Activated gamma-delta T cell treated with anti-CD3 and anti-CD28 coated beads, Interleukin-2, amount 50 U/mL, for 16 hours (primary cell): Measurements from ENCODE around the gene SOCS7.

ENCODE experiments used
- DNase-seq: peaks from one replicate; pipeline ENCODE4 v3.0.0-alpha.2; 2020; ENCODE audit warnings: low read depth

SOCS7 gene

DNA sequence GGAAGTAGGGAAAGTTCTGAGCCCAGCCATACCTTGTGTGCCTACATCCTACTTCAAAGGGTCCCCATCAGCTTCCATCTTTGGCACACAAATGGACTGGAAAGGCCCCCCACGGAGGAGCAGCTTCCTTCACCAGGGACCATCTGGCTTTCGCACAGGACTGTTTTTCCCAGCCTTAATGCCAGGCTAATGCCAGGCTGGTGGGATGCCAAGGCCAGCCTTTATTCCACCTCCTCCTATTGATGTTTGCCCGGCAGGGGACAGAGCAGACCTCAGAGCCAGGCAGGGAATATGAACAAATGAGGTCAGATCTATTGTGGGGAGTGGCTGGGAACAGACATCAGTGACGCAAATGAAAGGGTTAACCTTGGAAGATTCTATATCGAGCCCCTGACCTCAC lies 13.6 kb upstream of the SOCS7 start:
- DNase-seq: no peak

DNA sequence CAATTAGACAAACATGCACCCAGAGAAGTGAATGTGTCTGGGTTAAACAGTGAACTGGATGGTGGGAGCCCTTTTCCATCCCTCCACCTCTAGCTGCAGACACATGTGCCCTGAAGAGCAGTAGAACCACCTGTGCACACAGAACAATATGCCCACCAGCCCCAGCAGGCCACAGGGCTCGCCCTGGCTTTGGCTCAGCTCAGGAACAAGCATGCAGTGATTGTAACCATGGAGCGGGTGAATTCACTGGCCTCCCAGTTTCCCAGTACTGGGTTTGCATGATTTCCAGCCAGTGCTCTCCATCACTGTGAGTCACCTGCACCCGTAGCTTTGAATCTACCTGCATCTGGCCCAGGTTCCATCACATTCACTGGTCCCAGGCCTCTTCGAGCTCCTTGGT lies 13.1 kb upstream of the SOCS7 start:
- no peak for DNase-seq

DNA sequence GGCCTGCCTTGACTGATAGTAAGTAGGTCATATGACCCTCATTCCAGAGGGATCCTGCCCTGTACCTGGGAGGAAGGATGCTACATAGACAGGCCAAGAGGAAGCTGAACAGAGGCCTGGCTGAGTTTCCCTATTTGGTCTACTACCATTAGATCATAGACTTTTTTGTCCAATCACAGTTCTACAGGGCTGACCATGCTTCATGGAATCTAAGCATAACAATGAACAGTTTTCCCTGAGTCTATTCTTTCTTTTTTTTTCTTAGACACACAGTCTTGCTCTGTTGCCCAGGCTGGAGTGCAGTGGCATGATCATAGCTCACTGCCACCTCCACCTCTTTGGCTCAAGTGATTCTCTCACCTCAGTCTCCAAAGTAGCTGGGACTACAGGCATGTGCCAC lies 11.8 kb upstream of the SOCS7 start:
- no peak for DNase-seq

- DNase-seq: no peak
Measured at GRCh38 chr17:38341035-38341721, 10.5 kb upstream of the SOCS7 start.

DNA sequence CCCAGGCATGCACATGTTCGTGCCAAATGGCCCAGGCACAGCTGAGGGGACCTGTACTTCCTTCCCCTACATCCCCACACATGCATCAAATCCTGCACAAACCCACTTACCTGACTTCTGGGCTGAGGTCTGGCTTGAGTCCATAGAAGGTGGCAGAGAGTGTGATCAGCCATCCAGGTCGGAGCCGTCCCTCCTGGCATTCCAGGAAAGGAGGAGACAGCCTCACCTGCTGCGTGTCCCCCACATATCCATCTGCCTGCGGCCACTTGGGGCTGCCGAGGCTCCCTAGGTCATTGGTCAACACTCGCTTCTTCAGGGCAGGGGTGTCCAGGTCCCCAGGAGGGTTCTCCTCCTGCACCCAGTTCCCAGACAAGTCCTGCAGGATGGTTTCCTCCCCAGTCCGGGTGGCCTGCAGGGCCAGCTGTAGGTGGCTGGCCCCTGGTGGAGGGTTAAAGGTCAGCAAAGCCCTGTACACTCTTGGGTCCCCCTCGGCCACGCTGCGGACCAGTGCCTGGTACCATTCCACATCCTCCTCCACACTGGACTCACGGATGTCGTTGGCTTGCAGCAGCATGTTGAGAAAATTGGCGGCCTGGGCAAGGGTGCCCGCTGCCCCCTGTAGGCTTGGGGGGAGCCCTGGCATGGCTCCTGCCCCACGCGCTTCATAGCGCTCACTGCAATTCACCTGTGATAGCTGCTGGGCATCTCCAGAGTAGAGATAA lies 8.6 kb upstream of the SOCS7 start:
- DNase-seq: no peak

DNA sequence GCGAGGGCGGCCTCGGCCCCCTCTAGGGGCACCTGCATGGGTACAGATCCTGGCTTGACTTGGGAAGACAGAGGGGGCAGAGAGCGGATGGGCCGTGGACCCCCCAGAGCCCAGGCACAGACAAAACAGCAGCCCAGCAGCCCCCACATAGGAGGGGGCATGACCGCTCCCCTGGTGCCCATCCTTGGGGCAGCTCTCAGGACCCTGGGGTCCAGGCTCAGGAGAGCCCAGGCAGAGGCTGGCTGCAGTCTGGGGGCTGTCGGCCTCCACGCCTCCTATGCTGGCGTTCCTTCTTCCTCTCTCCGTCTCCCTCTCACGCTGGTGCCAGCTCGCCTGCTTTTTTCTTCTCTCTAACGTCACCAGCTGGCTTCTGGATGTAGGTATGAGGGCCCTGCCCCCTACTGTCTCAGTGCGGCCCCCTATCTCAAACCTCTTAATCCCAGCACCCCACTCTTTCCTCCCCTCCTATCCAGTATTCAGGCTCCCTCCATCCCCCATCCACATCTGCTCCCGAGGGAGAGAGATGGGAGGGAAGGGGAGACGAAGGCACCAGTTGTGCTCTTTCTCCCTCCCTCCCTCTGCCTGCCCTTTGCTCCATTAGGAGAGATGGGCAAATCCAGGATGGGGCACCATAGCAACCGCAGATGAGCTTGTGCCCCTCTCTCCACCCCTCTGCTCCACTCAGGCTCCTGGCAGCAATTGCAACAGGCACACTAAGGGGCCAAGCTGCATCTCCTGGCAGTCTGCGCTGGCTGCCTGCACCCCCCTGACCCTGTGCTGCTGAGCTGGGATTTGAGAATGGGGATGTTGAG lies 7.8 kb upstream of the SOCS7 start, which contains the start of gene GPR179:
GPR179 (minus strand) TSS at position 349 of the 812 bp plus-strand sequence; CDS start at position 182, 167 bp downstream.
- DNase-seq: no peak

DNA sequence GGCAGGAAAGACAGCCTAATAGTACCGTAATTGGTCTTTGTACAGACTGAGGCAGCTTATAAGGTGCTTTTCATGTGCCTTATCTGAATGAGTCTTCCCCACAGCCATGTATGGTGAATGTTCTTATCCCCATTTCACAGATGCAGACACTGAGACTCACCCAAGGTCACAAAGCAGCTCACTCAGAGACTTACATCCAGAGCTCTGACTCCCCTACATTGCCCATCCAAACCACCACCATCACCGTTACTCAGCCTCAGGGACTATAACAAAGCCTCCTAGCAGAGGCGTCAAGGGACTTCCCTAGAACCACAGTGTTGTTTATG lies 7.3 kb upstream of the SOCS7 start:
- DNase-seq: no peak

DNA sequence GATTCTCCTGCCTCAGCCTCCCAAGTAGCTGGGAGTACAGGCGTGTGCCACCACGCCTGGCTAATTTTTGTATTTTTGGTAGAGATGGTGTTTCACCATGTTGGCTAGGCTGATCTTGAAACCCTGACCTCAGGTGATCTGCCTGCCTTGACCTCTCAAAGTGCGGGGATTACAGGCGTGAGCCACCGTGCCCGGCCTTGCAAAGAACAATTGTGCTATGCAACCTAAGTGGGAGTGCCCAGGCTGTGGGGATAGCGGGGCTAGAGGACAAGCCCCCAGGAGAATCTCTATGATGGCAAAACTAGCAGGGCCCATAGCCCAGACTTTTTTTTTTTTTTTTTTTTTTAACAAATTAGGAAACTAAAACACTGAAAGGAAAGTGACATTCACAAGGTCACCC lies 5.9 kb upstream of the SOCS7 start:
- no peak for DNase-seq

DNA sequence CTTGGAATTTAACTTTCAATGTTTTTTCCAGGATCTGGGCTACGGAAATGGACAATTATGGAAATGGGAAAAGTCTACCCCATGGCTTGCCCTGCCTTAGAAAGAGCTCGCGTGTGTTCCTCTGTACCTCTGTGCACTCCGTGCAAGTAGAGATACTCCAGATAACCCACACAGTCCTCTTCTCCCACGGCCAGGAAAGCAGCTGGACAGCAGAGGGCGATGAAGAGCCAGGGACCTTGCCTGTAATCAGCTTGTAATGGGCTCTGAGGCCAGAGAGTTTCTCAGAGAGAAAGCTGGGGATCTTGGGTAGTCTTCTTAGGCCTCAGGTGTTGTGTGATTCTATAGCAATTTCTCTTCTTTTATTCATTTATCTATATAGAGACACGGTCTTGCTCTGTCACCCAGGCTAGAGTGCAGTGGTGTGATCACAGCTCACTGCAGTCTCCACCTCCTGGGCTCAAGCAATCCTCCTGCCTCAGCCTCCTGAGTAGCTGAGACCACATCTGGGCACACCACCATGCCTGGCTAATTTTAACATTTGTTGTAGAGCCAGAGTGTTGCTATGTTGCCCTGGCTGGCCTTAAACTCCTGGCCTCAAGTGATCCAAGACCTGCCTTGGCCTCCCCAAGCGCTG lies 2.4 kb upstream of the SOCS7 start:
- DNase-seq: peak; percentile 76

DNA sequence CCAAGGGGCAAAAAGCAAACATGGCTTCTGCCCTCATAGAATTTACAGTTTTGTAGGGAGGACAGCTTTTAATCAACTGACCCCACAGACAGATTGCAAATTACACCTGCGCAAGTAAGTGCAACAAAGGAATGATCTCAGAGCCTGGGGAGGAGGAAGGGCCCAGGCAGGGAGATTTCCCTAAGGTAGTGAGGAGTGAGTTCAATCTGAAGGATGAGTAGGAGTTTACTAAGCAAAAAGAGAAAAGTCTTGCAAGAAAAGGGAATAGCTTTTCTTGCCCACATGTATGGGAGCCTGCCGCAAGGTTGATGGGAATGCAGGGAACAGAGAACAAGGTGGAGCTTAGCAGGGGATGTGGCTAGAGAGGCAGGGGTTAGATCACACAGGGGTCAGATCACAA lies 1.6 kb upstream of the SOCS7 start:
- DNase-seq: no peak

DNA sequence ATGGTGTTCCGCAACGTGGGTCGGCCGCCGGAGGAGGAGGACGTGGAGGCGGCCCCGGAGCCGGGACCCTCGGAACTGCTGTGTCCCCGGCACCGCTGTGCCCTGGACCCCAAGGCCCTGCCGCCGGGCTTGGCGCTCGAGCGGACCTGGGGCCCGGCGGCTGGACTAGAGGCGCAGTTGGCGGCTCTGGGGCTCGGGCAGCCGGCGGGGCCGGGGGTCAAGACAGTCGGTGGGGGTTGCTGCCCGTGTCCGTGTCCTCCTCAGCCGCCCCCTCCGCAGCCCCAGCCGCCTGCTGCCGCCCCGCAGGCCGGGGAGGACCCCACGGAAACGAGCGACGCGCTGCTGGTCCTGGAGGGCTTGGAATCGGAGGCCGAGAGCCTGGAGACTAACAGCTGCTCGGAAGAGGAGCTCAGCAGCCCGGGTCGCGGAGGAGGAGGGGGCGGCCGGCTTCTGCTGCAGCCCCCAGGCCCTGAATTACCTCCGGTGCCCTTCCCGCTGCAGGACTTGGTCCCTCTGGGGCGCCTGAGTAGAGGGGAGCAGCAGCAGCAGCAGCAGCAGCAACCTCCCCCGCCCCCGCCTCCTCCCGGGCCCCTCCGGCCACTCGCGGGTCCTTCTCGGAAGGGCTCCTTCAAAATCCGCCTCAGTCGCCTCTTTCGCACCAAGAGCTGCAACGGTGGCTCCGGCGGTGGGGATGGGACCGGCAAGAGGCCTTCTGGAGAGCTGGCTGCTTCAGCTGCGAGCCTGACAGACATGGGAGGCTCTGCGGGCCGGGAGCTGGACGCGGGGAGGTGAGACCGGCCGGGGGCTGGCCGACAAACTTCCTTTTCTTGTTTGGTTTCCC lies 821 bp downstream of the SOCS7 start:
- no peak for DNase-seq

DNA sequence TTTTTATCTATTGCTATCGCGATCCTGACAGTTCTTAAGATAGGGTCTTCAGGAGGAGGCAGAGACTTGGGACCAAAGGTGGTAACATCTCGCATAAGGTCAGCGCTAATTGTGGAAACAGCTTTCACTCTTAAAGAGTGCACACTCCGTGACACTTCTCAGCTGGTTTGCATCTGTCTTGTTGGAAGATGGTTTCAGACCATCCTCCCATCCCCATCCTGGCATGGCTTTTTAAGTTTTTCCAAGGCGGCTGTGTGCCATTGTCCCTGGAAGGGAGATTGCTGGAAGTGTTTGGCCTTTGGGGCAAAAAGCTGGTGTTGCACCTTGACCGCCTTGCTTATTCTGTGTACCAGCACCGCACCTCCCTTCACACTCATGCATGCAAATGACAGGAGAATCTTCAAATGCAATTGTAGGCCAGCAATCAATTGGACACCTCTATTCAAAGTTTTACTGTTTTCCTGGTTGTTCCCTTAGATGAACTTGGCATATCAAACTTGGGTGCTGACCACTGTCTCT lies 1.5 kb downstream of the SOCS7 start:
- DNase-seq: no peak

DNA sequence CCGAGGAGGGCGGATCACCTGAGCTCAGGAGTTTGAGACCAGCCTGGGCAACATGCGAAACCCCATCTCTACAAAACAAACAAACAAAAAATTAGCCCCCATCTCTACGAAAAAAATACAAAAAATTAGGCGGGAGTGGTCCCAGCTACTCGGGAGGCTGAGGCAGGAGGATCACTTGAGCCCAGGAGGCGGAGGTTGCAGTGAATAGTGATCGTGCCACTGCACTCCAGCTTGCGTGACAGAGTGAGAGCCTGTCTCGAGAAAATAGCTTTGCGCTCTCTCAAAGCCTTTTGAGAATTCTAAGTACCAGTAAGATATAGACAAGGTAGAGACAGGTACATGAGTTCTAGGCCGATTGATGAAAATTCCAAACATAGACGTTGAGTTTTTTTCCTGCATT lies 2.0 kb downstream of the SOCS7 start:
- DNase-seq: no peak

DNA sequence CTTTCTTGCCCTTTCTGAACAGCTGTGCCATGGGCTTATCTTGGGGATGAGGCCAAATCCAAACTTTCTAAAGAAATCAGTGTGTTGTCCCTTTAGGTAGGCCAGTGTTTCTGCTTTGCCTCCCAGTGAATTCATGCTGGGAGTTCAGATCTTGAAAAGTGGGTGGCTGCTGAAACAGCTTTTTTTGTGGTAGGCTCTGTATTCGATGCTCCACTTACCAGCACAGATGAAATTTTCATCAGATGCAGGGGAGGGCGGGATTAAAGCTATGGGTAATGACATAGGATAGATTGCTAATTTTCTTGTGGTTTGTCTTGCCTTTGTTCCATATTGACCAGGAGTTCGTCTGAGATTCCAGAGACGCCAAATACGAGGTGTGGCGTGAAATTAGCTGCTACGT lies 2.8 kb downstream of the SOCS7 start:
- no peak for DNase-seq

DNA sequence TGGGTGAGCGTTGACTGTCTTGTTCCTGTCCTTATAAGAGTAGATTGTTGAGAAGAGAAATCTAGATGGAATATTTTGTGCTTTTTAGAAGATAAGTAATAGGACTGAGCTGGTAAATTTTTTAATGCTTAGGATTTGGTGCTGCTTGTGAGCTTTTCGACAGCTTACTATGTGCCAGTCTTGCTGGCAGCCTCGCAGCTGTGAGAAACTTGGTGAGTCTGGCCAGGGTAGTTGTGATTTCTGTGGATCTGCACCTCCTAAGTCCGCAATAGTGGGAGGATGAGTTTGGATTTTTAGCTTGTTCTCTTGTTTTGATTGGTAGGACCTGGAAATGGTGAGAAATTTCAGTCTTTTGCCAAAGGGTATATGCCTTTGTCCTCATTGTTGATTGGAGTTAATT lies 3.6 kb downstream of the SOCS7 start:
- no peak for DNase-seq

DNA sequence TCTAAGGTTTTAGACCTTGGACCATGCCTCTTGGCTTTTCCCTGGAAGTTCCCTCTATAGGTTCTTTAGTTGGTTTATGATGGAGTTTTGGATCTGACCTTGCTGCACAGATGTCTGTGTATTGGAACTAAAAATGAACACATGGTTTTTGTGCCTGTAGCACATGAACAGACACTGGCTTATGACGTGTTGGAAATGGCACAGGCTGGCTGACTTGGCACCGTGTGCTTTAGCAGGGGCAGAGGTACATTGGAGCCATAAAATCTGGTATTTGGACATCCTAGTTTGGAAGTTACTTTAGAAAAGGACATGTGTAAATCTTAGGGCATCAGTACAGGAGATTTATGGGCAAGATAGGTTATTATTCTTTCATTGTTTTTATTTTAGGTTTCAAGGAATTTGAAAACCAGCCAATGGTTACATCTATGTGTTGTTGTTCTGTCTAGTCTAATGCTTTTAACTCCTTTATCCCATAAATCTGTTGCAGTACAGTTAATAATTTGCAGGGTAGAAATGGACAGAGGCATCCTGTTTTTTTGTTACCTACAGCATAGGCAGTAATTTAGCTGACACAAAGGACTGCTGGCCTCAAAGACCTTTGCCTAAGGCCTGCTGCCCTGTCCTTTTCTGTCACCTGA lies 6.0 kb downstream of the SOCS7 start:
- DNase-seq: no peak

DNA sequence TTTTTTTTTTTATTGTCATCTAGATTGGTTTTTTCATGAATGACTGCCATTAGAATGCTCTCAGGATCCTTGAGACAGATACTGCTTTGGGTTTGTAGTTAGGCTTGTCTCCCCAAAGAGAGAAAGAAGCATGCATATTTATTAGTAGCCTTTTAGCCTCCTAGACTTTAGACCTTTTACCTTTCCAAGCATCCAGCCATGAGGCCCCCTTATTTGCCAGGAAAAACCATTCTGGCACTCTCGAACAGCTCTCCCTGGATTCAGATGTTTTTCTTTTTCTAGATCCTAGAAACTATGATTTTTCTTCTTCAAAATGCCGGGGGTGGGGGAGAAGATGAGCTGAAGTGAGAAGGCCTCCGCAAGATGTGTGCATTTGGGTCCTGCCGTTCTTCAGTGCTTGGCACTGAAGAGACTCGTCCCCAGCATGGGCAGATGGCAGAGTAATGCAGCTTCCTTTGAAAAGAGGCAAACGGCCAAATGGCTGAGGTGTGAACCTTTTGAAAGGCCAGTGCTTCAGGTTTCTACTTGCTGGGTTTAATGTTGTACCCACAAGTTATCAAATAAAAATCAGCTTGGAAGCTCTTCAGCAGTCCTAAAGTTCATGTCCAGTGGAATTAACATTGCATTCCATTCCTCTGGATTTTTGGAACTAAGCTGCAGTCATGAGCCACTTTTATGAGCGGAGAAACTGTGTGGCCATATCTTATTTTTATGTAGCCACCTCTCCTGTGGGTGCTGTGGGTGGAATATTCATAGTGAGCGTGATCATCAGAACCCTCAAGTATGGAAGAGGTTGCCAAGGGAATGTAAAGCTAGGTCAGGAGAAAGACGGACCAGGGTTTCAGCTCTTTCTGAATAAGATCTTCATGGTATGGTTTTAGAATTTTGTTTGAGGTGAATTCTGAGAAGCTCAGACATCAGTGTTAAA lies 7.2 kb downstream of the SOCS7 start:
- DNase-seq: no peak

GRCh38 chr17:38361694-38362465 lies 10.2 kb downstream of the SOCS7 start:
- DNase-seq: no peak

DNA sequence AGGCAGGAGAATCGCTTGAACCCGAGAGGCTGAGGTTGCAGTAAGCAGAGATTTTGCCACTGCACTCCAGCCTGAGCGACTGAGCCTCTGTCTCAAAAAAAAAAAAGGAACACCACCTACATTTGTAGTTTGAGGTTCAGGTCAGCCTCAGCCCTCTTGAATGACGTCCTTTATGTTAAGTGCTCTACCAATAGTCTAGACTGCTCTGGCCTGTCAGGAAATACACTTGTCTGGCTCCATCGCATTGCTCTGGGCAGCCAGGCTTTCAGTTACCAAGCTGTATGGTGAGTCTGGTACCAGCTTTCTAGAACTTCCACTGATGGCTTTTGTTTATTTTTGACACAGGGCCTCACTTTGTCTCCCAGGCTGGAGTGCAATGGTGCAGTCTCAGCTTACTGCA lies 11.4 kb downstream of the SOCS7 start:
- no peak for DNase-seq
